H1 (cell line): Measurements from ENCODE around the gene SPSB2. TPM values are rescaled to one million over a fixed set of nuclear protein-coding genes. Genes with fewer than 3 reads are reported as not detected.

Experiments
- BCL11A ChIP-seq, 2 experiments: IDR thresholded peaks; one replicate each; pipeline ENCODE4 v1.6.1; 2011; ENCODE audit warnings: low read depth in 2 of 2, low read length in 2 of 2, mild to moderate bottlenecking in 2 of 2
- EZH2 ChIP-seq: fragments of 200-600 bp; sonication (generic); IDR thresholded peaks from 2 replicates; pipeline ENCODE4 v1.7.1; 2012; ENCODE audit warnings: low read depth, mild to moderate bottlenecking, moderate library complexity, low read length, inconsistent platforms; ENCODE audit not compliant: severe bottlenecking
- JUN ChIP-seq: IDR thresholded peaks from 2 replicates; pipeline ENCODE4 v1.6.1; 2011; ENCODE audit warnings: low read depth, mild to moderate bottlenecking, improper control_type of control experiment, low read length
- polyA plus RNA-seq, 7 experiments: library from polyadenylated mRNA; depleted of rRNA in 3 of 7; stranded (reverse) in 5 of 7; unstranded in 2 of 7; fragments of >200 nt in 5 of 7; fragments of 200-250 nt in 2 of 7; gene quantifications; 1 replicate in 5 of 7; 2 replicates in 1 of 7; 4 replicates in 1 of 7; pipeline versions ENCODE4 v1.2.1 to v1.2.3, GENCODE V29; 2011 to 2013; ENCODE audit warnings: missing spikeins in 2 of 7, mixed read lengths in 2 of 7
- total RNA-seq: library from RNA; stranded (reverse); fragmentation: NEBNext Ultra II Directional; extraction: Animal tissue kit (Norgen Biotek cat#: 25700); gene quantifications from 2 replicates; pipeline ENCODE4 v1.2.1, GENCODE V29; 2021

The SPSB2 gene
- total and polyA plus RNA-seq, 2 of the 8 experiments (the other 6 are each of a cell fraction or from before 2014, with no cell fraction given), result 13.0 to 23.2 TPM

GRCh38 chr12:6871052-6871957 lies 1.8 kb downstream of the SPSB2 start (continued):
- no peak for TF ChIP-seq EZH2
- no peak for TF ChIP-seq JUN
- TF ChIP-seq BCL11A (IDR thresholded peaks at IDR 0.05; ENCODE audit: low read depth in 2 of 2, low read length in 2 of 2), result no peak
